Transverse colon (tissue), 4 donors: ENCODE measurements around the gene TMTC1.

Source experiments
- CTCF ChIP-seq, 5 experiments: fragments of 200-600 bp in 3 of 5; fragments of 450-650 bp in 2 of 5; sonication (generic) in 3 of 5; IDR thresholded peaks; 1 replicate in 2 of 5; 2 replicates in 3 of 5; pipeline ENCODE4 v1.5.1; 2016 to 2017; ENCODE audit warnings: antibody characterized with exemption in 5 of 5, inconsistent platforms in 3 of 5, mild to moderate bottlenecking in 2 of 5, moderate library complexity in 1 of 5
- POLR2AphosphoS5 ChIP-seq, 3 donors: sonication (generic); formaldehyde crosslinking; IDR thresholded peaks; one replicate each; pipeline ENCODE4 v1.6.1; 2016; ENCODE audit warnings: antibody characterized with exemption in 3 of 3

GRCh38 chr12:29545102-29545467 is 238.7 kb downstream of the TMTC1 start:
- TF ChIP-seq CTCF (IDR thresholded peaks at IDR 0.05) = no peak
- no peak for TF ChIP-seq POLR2AphosphoS5 (IDR thresholded peaks at IDR 0.05)
